Measurements from ENCODE around the gene PALLD. TPM values are rescaled to one million over a fixed set of nuclear protein-coding genes. Genes with fewer than 3 reads are reported as not detected.

The PALLD gene
- polyA plus RNA-seq, 1 donor (not counting 4 experiments of a cell fraction or from before 2014, with no cell fraction given): 136 TPM

DNA sequence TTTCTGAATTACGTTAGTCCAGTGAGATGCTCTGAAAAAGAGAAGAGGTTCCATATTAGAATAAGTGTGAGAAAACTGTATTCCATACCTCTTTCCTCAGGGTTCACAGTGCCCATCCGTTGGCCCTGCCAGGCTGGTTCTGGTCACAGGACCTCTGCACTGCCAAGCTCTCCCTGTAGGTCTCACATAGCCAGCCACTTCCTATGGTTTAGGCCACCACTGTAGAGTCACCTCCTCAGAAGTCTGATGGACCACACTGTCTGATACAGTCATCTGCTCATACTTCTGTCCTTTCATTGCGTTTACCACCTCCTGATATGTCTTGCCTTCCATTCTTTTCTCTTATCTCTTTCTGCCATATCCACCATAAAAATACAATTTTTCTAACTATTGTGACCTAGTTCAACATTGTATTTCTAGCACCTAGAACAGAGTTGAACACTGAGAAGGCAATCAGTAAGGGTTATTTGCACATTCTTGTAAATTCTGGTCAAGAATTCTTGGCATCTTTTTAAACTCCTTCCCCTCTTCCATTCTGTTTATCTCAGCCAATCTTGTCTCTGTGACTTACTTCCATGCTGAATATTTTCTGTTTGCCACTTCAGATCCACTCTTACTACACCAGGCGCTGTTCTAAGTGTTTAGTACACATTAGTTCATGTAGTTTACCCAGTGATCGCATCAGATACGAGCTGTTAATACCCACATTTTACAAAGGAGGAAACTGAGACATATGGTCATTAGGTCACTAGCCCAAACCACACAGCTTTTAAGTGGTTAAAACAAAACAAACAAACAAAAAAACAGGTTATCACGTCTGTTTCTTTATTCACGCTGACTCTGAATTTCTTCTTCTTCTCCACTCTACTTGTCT, 387.6 kb downstream of the PALLD start:
- FAIRE-seq (peak; percentile 59), DNase-seq (ENCODE audit: low read depth, low spot score) (no peak)
- H3K36me3 ChIP-seq (ENCODE audit: control insufficient read depth in 2 of 2, extremely low read depth in 1 of 2, insufficient read depth in 2 of 2, low read length in 2 of 2): peaks cover 18 to 43% of the 10 kb centered on the region in 2 experiments
- H3K9ac ChIP-seq (ENCODE audit: control insufficient read depth, extremely low read depth, insufficient read depth, low read length): no peak overlapping the region
- peaks cover 78% of the 10 kb centered on the region for H3K79me2 ChIP-seq (ENCODE audit: control insufficient read depth, insufficient read depth, low read length)
- H3K9me3 ChIP-seq (ENCODE audit: control insufficient read depth, low read depth, low read length): no peaks in the 10 kb centered on the region
- no peak overlapping the region for H2AFZ ChIP-seq (ENCODE audit: control insufficient read depth, low read length)
- H3K4me1 ChIP-seq (ENCODE audit: control insufficient read depth, extremely low read depth, insufficient read depth, low read length): peaks cover 13% of the 10 kb centered on the region
- H4K20me1 ChIP-seq (ENCODE audit: control insufficient read depth, extremely low read depth, insufficient read depth, low read length): no peaks in the 10 kb centered on the region
- TF ChIP-seq, protein P1, sequence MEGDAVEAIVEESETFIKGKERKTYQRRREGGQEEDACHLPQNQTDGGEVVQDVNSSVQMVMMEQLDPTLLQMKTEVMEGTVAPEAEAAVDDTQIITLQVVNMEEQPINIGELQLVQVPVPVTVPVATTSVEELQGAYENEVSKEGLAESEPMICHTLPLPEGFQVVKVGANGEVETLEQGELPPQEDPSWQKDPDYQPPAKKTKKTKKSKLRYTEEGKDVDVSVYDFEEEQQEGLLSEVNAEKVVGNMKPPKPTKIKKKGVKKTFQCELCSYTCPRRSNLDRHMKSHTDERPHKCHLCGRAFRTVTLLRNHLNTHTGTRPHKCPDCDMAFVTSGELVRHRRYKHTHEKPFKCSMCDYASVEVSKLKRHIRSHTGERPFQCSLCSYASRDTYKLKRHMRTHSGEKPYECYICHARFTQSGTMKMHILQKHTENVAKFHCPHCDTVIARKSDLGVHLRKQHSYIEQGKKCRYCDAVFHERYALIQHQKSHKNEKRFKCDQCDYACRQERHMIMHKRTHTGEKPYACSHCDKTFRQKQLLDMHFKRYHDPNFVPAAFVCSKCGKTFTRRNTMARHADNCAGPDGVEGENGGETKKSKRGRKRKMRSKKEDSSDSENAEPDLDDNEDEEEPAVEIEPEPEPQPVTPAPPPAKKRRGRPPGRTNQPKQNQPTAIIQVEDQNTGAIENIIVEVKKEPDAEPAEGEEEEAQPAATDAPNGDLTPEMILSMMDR (optimal IDR thresholded peaks at IDR 0.05 in 1 of 3, IDR thresholded peaks at IDR 0.05 in 1 of 3, conservative IDR thresholded peaks at IDR 0.05 in 1 of 3; ENCODE audit: extremely low read depth in 1 of 3, insufficient read depth in 2 of 3, low read length in 3 of 3): no peak
- no peak for TF ChIP-seq EZH2 (IDR thresholded peaks at IDR 0.05; ENCODE audit: low read length)
- H3K4me3 ChIP-seq (ENCODE audit: control insufficient read depth in 2 of 3, extremely low read depth in 1 of 3, insufficient read depth in 2 of 3, low read depth in 1 of 3, low read length in 3 of 3): no peak overlapping the region
- H3K27me3 ChIP-seq (ENCODE audit: control insufficient read depth, extremely low read depth, insufficient read depth, low read length): no peaks in the 10 kb centered on the region
- H3K9me1 ChIP-seq (ENCODE audit: control insufficient read depth, extremely low read depth, insufficient read depth, low read length): no peaks in the 10 kb centered on the region
- no peak overlapping the region for H3K4me2 ChIP-seq (ENCODE audit: control insufficient read depth, extremely low read depth, insufficient read depth, low read depth, low read length)
- dilution Hi-C loops (cut with MboI; ENCODE audit: extremely low pct_ligation_motif_present, low sequenced_read_pairs): no loop called here
- H3K27ac ChIP-seq (ENCODE audit: control insufficient read depth, insufficient read depth, low read length): no peak overlapping the region

DNA sequence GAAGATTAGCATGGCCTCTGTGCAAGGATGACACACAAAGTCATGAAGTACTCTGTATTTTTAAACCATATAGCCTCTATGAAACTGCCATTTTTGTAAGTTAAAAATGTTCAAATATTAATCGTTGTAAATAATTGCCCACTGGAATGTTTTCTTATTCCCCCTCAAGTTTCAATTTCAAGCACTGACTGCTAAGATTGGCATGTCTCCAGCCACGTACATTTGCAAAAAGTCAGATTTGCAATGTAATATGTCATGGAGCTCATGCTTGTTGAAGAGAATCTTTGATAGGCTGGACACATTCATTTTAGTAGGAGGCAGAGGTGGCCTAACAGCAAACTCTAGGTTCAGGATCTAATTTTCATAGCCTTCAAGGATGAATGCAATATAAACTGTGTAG, 388.5 kb downstream of the PALLD start:
- peaks cover 20 to 45% of the 10 kb centered on the region in 2 experiments for H3K36me3 ChIP-seq (ENCODE audit: control insufficient read depth in 2 of 2, extremely low read depth in 1 of 2, insufficient read depth in 2 of 2, low read length in 2 of 2)
- H3K27ac ChIP-seq (ENCODE audit: control insufficient read depth, insufficient read depth, low read length): no peak overlapping the region
- dilution Hi-C loops (cut with MboI; ENCODE audit: extremely low pct_ligation_motif_present, low sequenced_read_pairs): no loop called here
- H3K9me1 ChIP-seq (ENCODE audit: control insufficient read depth, extremely low read depth, insufficient read depth, low read length): no peaks in the 10 kb centered on the region
- no peak overlapping the region for H3K4me2 ChIP-seq (ENCODE audit: control insufficient read depth, extremely low read depth, insufficient read depth, low read depth, low read length)
- peaks cover 72% of the 10 kb centered on the region for H3K79me2 ChIP-seq (ENCODE audit: control insufficient read depth, insufficient read depth, low read length)
- H3K27me3 ChIP-seq (ENCODE audit: control insufficient read depth, extremely low read depth, insufficient read depth, low read length): no peaks in the 10 kb centered on the region
- no peaks in the 10 kb centered on the region for H4K20me1 ChIP-seq (ENCODE audit: control insufficient read depth, extremely low read depth, insufficient read depth, low read length)
- H3K4me3 ChIP-seq (ENCODE audit: control insufficient read depth in 2 of 3, extremely low read depth in 1 of 3, insufficient read depth in 2 of 3, low read depth in 1 of 3, low read length in 3 of 3): no peak overlapping the region
- H3K9me3 ChIP-seq (ENCODE audit: control insufficient read depth, low read depth, low read length): no peaks in the 10 kb centered on the region
- no peak overlapping the region for H2AFZ ChIP-seq (ENCODE audit: control insufficient read depth, low read length)
- FAIRE-seq (peak; percentile 58), DNase-seq (ENCODE audit: low read depth, low spot score) (no peak)
- H3K9ac ChIP-seq (ENCODE audit: control insufficient read depth, extremely low read depth, insufficient read depth, low read length): no peak overlapping the region
- H3K4me1 ChIP-seq (ENCODE audit: control insufficient read depth, extremely low read depth, insufficient read depth, low read length): peaks cover 13% of the 10 kb centered on the region
- no peak for TF ChIP-seq EZH2 (IDR thresholded peaks at IDR 0.05; ENCODE audit: low read length)
- TF ChIP-seq, protein P1 (optimal IDR thresholded peaks at IDR 0.05 in 1 of 3, IDR thresholded peaks at IDR 0.05 in 1 of 3, conservative IDR thresholded peaks at IDR 0.05 in 1 of 3; ENCODE audit: extremely low read depth in 1 of 3, insufficient read depth in 2 of 3, low read length in 3 of 3): no peak

Data from keratinocyte (primary cell).